Esophagus squamous epithelium (tissue), 5 donors: ENCODE measurements around the gene TXNDC2. TPM values are rescaled to one million over a fixed set of nuclear protein-coding genes. Genes with fewer than 3 reads are reported as not detected.
"Not testable (repeated sequence)": the region's sequence is repeated elsewhere in the genome, so short reads cannot be mapped to it uniquely, and the experiment has no call there.

Experiments used
- DNase-seq: peaks from one replicate; lab custom pipeline; 2025; lab: John Stamatoyannopoulos, UW
- H3K27ac ChIP-seq, 4 donors: fragments of 200-600 bp; sonication (generic); one replicate each; pipeline ENCODE4 v1.5.1; 2016 to 2019; ENCODE audit warnings: mild to moderate bottlenecking in 1 of 4
- H3K27me3 ChIP-seq, 4 donors: fragments of 200-600 bp; sonication (generic); 1 replicate in 3 of 4; 2 replicates in 1 of 4; pipeline versions ENCODE4 v1.5.1 to v1.6.0; 2017 to 2021; ENCODE audit warnings: antibody characterized with exemption in 1 of 4
- H3K36me3 ChIP-seq, 3 donors: fragments of 200-600 bp; sonication (generic); one replicate each; pipeline ENCODE4 v1.5.1; 2016 to 2019
- H3K4me1 ChIP-seq, 3 donors: fragments of 200-600 bp; sonication (generic); one replicate each; pipeline ENCODE4 v1.5.1; 2017 to 2019
- H3K4me3 ChIP-seq, 4 donors: fragments of 200-600 bp; sonication (generic); 1 replicate in 3 of 4; 2 replicates in 1 of 4; pipeline ENCODE4 v1.5.1; 2016 to 2019; ENCODE audit warnings: mild to moderate bottlenecking in 2 of 4, moderate library complexity in 1 of 4
- H3K9me3 ChIP-seq, 3 donors: fragments of 200-600 bp; sonication (generic); one replicate each; pipeline ENCODE4 v1.5.1; 2016 to 2019
- CTCF ChIP-seq, 6 experiments: fragments of 450-650 bp in 4 of 6; fragments of 200-600 bp in 2 of 6; sonication (generic) in 2 of 6; IDR thresholded peaks; one replicate each; pipeline ENCODE4 v1.5.1; 2016 to 2019; ENCODE audit warnings: antibody characterized with exemption in 6 of 6, mild to moderate bottlenecking in 4 of 6, moderate library complexity in 4 of 6
- POLR2A ChIP-seq, 4 donors: fragments of 450-650 bp; IDR thresholded peaks; one replicate each; pipeline ENCODE4 v1.6.1; 2017; ENCODE audit warnings: antibody characterized with exemption in 4 of 4, mild to moderate bottlenecking in 4 of 4, moderate library complexity in 3 of 4
- WGBS, 2 donors: methylation state at CpG; one replicate each; pipeline ENCODE4 v1.1.5; 2018; 5-methylcytosine and 5-hydroxymethylcytosine counted together
- intact Hi-C: fragments of 100-400 bp; cut with DNase I; formaldehyde crosslinking; loops from one replicate; pipeline ENCODE4 v1.15.0; 2022
- total RNA-seq, 4 donors: library from RNA; depleted of rRNA; stranded (reverse); fragments of >200 nt; gene quantifications; one replicate each; pipeline ENCODE4 v1.1.0, GENCODE V29; 2016
- donor health status: DM: yes; HTN: yes; CAD: no.

The TXNDC2 gene
- total RNA-seq, 4 donors from 2014 or later, result 0.09 TPM; not detected in 3

GRCh38 chr18:9897129-9897528 is 11.4 kb downstream of the TXNDC2 start:
- no peak overlapping the region for H3K27ac ChIP-seq
- no peaks in the 10 kb centered on the region for H3K9me3 ChIP-seq
- peaks cover 4 to 15% (median 5%) of the 10 kb centered on the region in 3 donors for H3K4me1 ChIP-seq
- WGBS, 2 donors, result 90 to 96% methylated on average over 4 to 5 of the region's 5 CpGs
- no peaks in the 10 kb centered on the region for H3K36me3 ChIP-seq
- H3K4me3 ChIP-seq, result no peak overlapping the region
- TF ChIP-seq CTCF (IDR thresholded peaks at IDR 0.05) (no peak), POLR2A (IDR thresholded peaks at IDR 0.05) (no peak)
- no peaks in the 10 kb centered on the region for H3K27me3 ChIP-seq
- intact Hi-C loops, result no loop called here
- DNase-seq, result no peak

DNA sequence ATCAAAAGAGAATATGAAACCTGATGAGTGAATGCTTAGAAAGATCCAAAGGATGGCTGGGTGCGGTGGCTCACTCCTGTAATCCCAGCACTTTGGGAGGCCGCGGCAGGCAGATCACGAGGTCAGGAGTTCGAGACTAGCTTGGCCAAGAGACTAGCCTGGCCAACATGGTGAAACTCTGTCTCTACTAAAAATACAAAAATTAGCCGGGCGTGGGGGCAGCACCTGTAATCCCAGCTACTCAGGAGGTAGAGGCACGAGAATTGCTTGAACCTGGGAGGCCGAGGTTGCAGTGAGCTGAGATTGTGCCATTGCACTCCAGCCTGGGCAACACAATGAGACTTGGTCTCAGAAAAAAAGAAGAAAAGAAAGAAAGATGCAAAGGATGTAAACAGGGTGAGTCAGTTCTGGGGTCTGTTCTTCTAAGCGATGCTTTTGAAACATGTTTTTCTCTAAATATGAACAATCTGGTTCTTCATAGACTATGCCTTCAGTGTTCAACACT is 12.1 kb downstream of the TXNDC2 start:
- H3K4me3 ChIP-seq, H3K27ac ChIP-seq, H3K9me3 ChIP-seq, DNase-seq, intact Hi-C loops, H3K36me3 ChIP-seq, H3K27me3 ChIP-seq: not testable (repeated sequence)
- peaks cover 4 to 15% (median 5%) of the 10 kb centered on the region in 3 donors for H3K4me1 ChIP-seq
- 92% methylated on average over 8 to 10 of the region's 10 CpGs for WGBS, 2 donors

DNA sequence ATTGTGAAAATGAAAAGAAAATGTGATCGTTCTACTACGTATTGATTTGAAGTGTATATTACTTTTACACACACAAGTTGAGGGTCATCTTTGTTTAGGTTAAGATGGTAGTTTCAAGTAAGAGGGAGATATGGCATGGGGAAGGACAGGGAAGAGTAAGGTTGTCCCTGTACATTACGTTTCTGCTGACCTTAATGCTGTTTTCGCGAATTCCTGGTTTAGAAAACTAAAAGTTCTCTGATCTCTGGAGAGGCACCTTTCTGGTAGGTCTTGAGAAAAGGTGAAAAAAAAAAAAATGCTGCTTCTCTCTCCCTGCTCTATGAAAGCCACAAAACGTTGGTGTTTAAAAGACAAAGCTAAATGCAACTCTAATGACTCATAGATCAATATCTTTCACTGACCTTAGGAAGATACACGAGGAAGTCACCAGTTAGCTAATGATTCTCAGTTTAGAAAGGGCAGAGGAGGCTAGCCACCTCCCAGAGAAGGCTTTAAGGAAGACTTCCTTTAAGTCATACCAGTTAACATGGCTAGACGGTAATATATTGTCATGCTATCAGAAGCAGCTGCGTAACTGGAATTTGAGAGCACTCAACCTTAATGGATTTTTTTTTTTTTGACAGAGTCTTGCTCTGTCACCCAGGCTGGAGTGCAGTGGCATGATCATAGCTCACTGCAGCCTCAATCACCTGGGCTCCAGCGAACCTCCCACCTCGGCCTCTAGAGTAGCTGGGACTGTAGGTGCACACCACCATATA is 13.2 kb downstream of the TXNDC2 start:
- Histone ChIP-seq H3K27me3 (no peaks in the 10 kb centered on the region), H3K4me3 (no peak overlapping the region), H3K4me1 (peaks cover 4 to 15% (median 5%) of the 10 kb centered on the region in 3 donors), H3K9me3 (no peaks in the 10 kb centered on the region), H3K27ac (no peak overlapping the region), H3K36me3 (no peaks in the 10 kb centered on the region)
- DNase-seq, result no peak
- no peak for TF ChIP-seq CTCF (IDR thresholded peaks at IDR 0.05)
- TF ChIP-seq POLR2A (IDR thresholded peaks at IDR 0.05), result no peak
- intact Hi-C loops, result no loop called here
- 77% methylated on average over 11 of the region's 11 CpGs for WGBS, 2 donors

- H3K27me3 ChIP-seq, H3K9me3 ChIP-seq, intact Hi-C loops, DNase-seq, H3K27ac ChIP-seq, H3K4me3 ChIP-seq, H3K36me3 ChIP-seq: not testable (repeated sequence)
- H3K4me1 ChIP-seq, result peaks cover 4 to 14% (median 5%) of the 10 kb centered on the region in 3 donors
- WGBS, 2 donors, result 40 to 100% methylated on average over 1 of the region's 1 CpG
These were observed 13.8 kb downstream of the TXNDC2 start for GRCh38 chr18:9899550-9899930.

- Histone ChIP-seq H3K36me3 (no peaks in the 10 kb centered on the region), H3K27me3 (no peaks in the 10 kb centered on the region), H3K4me1 (peaks cover 0 to 3% (median 0%) of the 10 kb centered on the region in 3 donors), H3K4me3 (no peak overlapping the region), H3K27ac (no peak overlapping the region), H3K9me3 (no peaks in the 10 kb centered on the region)
- 82 to 87% methylated on average over 7 of the region's 7 CpGs for WGBS, 2 donors
- TF ChIP-seq CTCF (IDR thresholded peaks at IDR 0.05) (no peak), POLR2A (IDR thresholded peaks at IDR 0.05) (no peak)
- no peak for DNase-seq
- intact Hi-C loops, result no loop called here
These were observed 14.9 kb downstream of the TXNDC2 start for GRCh38 chr18:9900699-9901098.

- H3K9me3 ChIP-seq, result no peaks in the 10 kb centered on the region
- WGBS, 2 donors, result 81 to 87% methylated on average over 3 of the region's 3 CpGs
- no peak overlapping the region for H3K27ac ChIP-seq
- TF ChIP-seq POLR2A (IDR thresholded peaks at IDR 0.05) (no peak), CTCF (IDR thresholded peaks at IDR 0.05) (no peak)
- no peaks in the 10 kb centered on the region for H3K4me1 ChIP-seq
- H3K4me3 ChIP-seq, result no peak overlapping the region
- no peaks in the 10 kb centered on the region for H3K27me3 ChIP-seq
- no peaks in the 10 kb centered on the region for H3K36me3 ChIP-seq
- no peak for DNase-seq
- intact Hi-C loops, result no loop called here
These were observed 15.6 kb downstream of the TXNDC2 start for GRCh38 chr18:9901377-9901776.

DNA sequence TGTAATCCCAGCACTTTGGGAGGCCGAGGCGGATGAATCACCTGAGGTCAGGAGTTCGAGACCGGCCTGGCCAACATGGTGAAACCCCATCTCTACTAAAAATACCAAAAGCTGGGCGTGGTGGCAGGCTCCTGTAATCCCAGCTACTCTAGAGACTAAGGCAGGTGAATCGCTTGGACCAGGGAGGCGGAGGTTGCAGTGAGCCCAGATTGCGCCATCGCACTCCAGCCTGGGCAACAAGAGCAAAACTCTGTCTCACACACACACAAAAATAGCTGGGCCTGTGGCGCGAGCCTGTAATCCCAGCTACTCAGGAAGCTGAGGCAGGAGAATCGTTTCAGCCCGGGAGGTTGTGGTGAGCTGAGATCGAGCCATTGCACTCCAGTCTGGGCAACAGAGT is 16.5 kb downstream of the TXNDC2 start:
- intact Hi-C loops, H3K27ac ChIP-seq, H3K4me3 ChIP-seq, DNase-seq, H3K9me3 ChIP-seq, H3K36me3 ChIP-seq, H3K27me3 ChIP-seq, H3K4me1 ChIP-seq: not testable (repeated sequence)
- WGBS, 2 donors, result 66 to 80% methylated on average over 10 to 14 of the region's 14 CpGs
